ENCODE measurements around the gene SLC12A8. TPM values are rescaled to one million over a fixed set of nuclear protein-coding genes. Genes with fewer than 3 reads are reported as not detected.

Gene SLC12A8
- total and polyA plus RNA-seq, 12 donors: 1.0 to 5.9 (median 1.8) TPM

- no peaks in the 10 kb centered on the region for H3K27me3 ChIP-seq
- 75 to 84% (median 78%) methylated on average over 6 of the region's 6 CpGs for WGBS, 4 donors
- no peak overlapping the region for H3K27ac ChIP-seq
- intact Hi-C loops (cut with DNase I): no loop called here
- TF ChIP-seq CTCF (IDR thresholded peaks at IDR 0.05): no peak
- TF ChIP-seq POLR2A (IDR thresholded peaks at IDR 0.05): no peak
- DNase-seq: no peak
- no peaks in the 10 kb centered on the region for H3K9me3 ChIP-seq (replicated peaks in 1 of 3)
- no peak overlapping the region for H3K4me3 ChIP-seq
- no peaks in the 10 kb centered on the region for H3K36me3 ChIP-seq (replicated peaks in 1 of 2)
- no peaks in the 10 kb centered on the region for H3K4me1 ChIP-seq (replicated peaks in 1 of 2)
Measured at GRCh38 chr3:125206934-125207333, 5.6 kb downstream of the SLC12A8 start.

- H3K27ac ChIP-seq: no peak overlapping the region
- H3K36me3 ChIP-seq (replicated peaks in 1 of 2): no peaks in the 10 kb centered on the region
- no peak overlapping the region for H3K4me3 ChIP-seq
- intact Hi-C loops (cut with DNase I): no loop called here
- H3K9me3 ChIP-seq (replicated peaks in 1 of 3): no peaks in the 10 kb centered on the region
- TF ChIP-seq POLR2A (IDR thresholded peaks at IDR 0.05) (no peak), CTCF (IDR thresholded peaks at IDR 0.05) (no peak)
- H3K27me3 ChIP-seq: no peaks in the 10 kb centered on the region
- H3K4me1 ChIP-seq (replicated peaks in 1 of 2): no peaks in the 10 kb centered on the region
- DNase-seq: no peak
Measured at GRCh38 chr3:125203731-125204130, 8.8 kb downstream of the SLC12A8 start.

GRCh38 chr3:125202197-125202596 is 10.4 kb downstream of the SLC12A8 start:
- Histone ChIP-seq H3K36me3 (replicated peaks in 1 of 2) (no peaks in the 10 kb centered on the region), H3K4me1 (replicated peaks in 1 of 2) (no peaks in the 10 kb centered on the region), H3K27ac (no peak overlapping the region), H3K9me3 (replicated peaks in 1 of 3) (no peaks in the 10 kb centered on the region), H3K27me3 (no peaks in the 10 kb centered on the region), H3K4me3 (no peak overlapping the region)
- WGBS, 4 donors: 76 to 87% (median 82%) methylated on average over 4 of the region's 4 CpGs
- intact Hi-C loops (cut with DNase I): no loop called here
- TF ChIP-seq POLR2A (IDR thresholded peaks at IDR 0.05) (no peak), CTCF (IDR thresholded peaks at IDR 0.05) (no peak)
- DNase-seq: no peak

- Histone ChIP-seq H3K4me1 (replicated peaks in 1 of 2) (no peaks in the 10 kb centered on the region), H3K9me3 (replicated peaks in 1 of 3) (no peaks in the 10 kb centered on the region), H3K36me3 (replicated peaks in 1 of 2) (no peaks in the 10 kb centered on the region), H3K27me3 (no peaks in the 10 kb centered on the region), H3K4me3 (no peak overlapping the region), H3K27ac (no peak overlapping the region)
- WGBS, 4 donors: 85 to 91% (median 89%) methylated on average over 6 of the region's 6 CpGs
- no peak for TF ChIP-seq POLR2A (IDR thresholded peaks at IDR 0.05)
- DNase-seq: no peak
- intact Hi-C loops (cut with DNase I): no loop called here
Measured at GRCh38 chr3:125200731-125201139, 11.8 kb downstream of the SLC12A8 start.

- no peak overlapping the region for H3K4me3 ChIP-seq
- WGBS, 4 donors: 89 to 92% (median 90%) methylated on average over 5 of the region's 5 CpGs
- TF ChIP-seq CTCF (IDR thresholded peaks at IDR 0.05): no peak
- no peak for TF ChIP-seq POLR2A (IDR thresholded peaks at IDR 0.05)
- intact Hi-C loops (cut with DNase I): no loop called here
- no peaks in the 10 kb centered on the region for H3K36me3 ChIP-seq (replicated peaks in 1 of 2)
- H3K27ac ChIP-seq: no peak overlapping the region
- H3K4me1 ChIP-seq (replicated peaks in 1 of 2): no peaks in the 10 kb centered on the region
- H3K27me3 ChIP-seq: no peaks in the 10 kb centered on the region
- DNase-seq: no peak
- H3K9me3 ChIP-seq (replicated peaks in 1 of 3): no peaks in the 10 kb centered on the region
Measured at GRCh38 chr3:125194849-125195601, 17.5 kb downstream of the SLC12A8 start.

All from adrenal gland (tissue), 12 donors.